ENCODE results near the gene EFCAB11.

- TF ChIP-seq CTCF (IDR thresholded peaks at IDR 0.05; ENCODE audit: low read length) (no peak), EZH2 (optimal IDR thresholded peaks at IDR 0.05; ENCODE audit: low read depth, low read length) (no peak)
Measured at GRCh38 chr14:89908712-89909450, 45.6 kb downstream of the EFCAB11 start.

Data from MM.1S (cell line).